22Rv1 (cell line): Measurements from ENCODE around the gene ZBTB21.
"Not testable (repeated sequence)": the region's sequence is repeated elsewhere in the genome, so short reads cannot be mapped to it uniquely, and the experiment has no call there.

ENCODE experiments used
- H3K27ac ChIP-seq: fragments of 450-650 bp; 2 replicates; pipeline ENCODE4 v1.5.1; 2017
- ZFX ChIP-seq: fragments of 450-650 bp; IDR thresholded peaks from 2 replicates; pipeline ENCODE4 v1.6.1; 2017; ENCODE audit warnings: antibody characterized with exemption, borderline replicate concordance
- TF ChIP-seq, protein P1 (sequence below): fragments of 450-650 bp; IDR thresholded peaks from 2 replicates; pipeline ENCODE4 v1.5.1; 2017; ENCODE audit warnings: mild to moderate bottlenecking

Gene ZBTB21

DNA sequence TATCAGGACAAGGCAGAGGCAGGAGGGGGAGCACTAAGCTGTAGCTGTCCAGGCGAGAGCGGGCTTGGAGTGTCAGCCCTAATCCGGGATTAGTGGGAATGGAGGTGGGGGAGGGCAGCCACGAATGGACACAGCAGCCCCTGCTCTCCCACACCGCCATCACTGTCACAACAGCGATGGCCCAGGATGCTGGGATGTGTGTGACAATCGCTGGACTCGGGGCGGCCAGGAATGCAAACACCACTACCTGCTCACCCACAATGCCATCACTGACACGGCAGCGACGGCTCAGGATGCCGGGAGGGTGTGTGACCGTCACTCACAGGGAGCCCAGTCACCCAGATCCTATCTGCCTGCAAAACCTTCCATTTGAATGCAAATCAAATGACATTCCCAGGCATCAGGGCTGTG, 59.2 kb downstream of the ZBTB21 start:
- no peak for TF ChIP-seq ZFX
- TF ChIP-seq, protein P1, sequence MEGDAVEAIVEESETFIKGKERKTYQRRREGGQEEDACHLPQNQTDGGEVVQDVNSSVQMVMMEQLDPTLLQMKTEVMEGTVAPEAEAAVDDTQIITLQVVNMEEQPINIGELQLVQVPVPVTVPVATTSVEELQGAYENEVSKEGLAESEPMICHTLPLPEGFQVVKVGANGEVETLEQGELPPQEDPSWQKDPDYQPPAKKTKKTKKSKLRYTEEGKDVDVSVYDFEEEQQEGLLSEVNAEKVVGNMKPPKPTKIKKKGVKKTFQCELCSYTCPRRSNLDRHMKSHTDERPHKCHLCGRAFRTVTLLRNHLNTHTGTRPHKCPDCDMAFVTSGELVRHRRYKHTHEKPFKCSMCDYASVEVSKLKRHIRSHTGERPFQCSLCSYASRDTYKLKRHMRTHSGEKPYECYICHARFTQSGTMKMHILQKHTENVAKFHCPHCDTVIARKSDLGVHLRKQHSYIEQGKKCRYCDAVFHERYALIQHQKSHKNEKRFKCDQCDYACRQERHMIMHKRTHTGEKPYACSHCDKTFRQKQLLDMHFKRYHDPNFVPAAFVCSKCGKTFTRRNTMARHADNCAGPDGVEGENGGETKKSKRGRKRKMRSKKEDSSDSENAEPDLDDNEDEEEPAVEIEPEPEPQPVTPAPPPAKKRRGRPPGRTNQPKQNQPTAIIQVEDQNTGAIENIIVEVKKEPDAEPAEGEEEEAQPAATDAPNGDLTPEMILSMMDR, result no peak
- no peak overlapping the region for H3K27ac ChIP-seq

DNA sequence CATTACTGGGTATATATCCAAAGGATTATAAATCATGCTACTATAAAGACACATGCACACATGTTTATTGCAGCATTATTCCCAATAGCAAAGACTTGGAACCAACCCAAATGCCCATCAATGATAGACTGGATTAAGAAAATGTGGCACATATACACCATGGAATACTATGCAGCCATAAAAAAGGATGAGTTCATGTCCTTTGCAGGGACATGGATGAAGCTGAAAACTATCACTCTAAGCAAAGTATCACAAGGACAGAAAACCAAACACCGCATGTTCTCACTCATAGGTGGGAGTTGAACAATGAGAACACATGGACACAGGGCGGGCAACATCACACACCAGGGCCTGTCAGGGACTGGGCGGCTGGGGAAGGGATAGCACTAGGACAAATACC, 60.5 kb downstream of the ZBTB21 start:
- not testable (repeated sequence) for H3K27ac ChIP-seq

DNA sequence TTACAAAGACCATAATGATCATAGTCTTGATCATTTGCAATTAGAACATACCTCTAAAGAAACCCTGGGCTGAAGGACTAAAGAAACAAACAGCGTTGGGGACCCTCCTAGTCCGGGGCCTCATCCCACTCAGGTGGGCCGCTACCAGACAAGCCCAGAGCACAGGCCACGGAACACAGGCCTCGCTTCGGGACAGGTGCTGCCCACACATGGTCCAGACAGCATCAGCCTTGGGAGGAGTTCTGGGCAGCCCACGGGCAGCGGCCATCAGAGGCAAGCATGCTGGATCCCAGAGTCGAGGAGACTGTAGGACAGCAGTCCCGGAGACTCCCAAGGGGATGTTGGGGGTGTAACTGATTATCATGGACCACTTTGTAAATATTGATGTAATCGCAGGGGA, 61.3 kb downstream of the ZBTB21 start:
- TF ChIP-seq, protein P1, result no peak
- no peak for TF ChIP-seq ZFX

DNA sequence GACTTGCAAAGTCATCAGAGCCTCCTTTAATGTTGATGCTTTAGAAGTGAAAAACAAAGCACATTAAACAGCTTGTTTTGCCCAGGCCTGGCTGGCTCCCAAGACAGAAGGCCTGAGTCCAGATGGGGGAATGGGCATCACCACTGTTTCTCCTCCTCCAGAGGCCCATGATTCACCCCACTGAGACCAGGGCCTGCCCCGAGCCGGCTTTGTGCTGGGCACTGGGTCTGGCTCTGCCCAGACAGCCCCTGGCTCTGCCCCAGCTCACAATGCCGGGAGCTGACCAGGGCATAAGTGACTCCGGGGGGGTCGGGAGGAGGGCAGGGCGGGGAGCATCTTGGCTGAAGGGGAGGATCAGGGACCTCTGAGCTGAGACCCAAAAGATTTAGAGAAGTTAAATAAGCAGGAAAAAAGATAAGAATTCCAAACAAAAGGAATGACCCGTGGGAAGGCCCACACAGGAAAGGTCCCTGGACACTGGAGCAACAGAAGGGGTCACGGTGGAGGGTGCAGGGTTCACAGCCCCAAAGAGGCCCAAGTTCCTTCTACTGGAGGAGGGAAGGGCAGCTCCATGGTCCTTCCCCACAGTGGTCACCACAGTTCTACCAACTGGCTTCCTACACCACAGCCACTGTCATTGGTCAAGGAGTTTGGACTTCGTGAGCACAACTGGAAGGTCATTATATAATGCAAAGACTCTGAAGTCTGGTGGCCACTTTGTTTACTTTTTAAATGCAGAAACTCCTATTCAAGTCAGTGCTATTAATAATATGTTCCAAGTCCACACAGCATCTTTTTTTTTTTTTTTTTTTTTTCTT, 61.9 kb downstream of the ZBTB21 start:
- TF ChIP-seq ZFX, result no peak
- TF ChIP-seq, protein P1, result no peak
- H3K27ac ChIP-seq, result no peak overlapping the region

More for the DNA sequence above, 61.3 kb downstream of the ZBTB21 start:
- H3K27ac ChIP-seq, result no peak overlapping the region

DNA sequence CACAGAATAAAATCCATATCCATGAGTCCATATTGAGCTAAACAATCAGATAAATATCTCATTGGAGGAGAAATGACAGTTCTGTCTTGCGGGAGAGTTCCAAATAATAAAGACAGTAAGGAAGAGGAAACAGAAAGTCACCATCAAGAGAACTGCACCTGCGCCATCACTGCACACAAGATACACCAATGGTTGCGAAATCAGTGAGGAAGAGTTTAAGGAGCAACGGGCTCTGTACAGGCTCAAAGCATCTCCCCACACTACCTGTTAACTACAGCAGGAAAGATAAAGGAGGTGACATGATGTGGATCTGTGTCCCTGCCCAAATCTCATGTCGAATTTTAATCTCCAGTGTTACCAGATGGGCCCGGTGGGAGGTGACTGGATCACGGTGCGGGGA, 64.2 kb downstream of the ZBTB21 start:
- TF ChIP-seq, protein P1, result no peak
- TF ChIP-seq ZFX, result no peak
- no peak overlapping the region for H3K27ac ChIP-seq

DNA sequence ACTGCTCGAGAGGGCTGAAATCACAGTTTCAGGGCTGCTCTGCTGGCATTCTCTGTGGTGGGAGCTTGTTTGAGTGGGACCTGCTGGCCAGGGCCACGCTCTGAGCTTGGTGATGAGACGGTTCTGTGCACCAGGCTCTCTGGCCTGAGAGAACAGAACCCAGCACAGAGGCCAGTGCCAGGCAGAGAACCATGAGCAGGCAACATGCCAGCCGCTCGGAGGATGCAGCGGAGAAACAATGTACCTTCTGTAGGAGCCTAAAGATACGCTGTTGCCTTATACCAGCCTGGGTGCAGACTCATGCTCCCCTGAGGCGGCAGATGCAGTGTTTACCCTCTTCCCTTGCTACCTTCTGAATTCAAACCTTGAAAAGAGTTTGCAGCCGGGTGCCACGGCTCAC, 66.3 kb downstream of the ZBTB21 start:
- H3K27ac ChIP-seq, result no peak overlapping the region
- TF ChIP-seq ZFX, result no peak
- TF ChIP-seq, protein P1, result no peak

DNA sequence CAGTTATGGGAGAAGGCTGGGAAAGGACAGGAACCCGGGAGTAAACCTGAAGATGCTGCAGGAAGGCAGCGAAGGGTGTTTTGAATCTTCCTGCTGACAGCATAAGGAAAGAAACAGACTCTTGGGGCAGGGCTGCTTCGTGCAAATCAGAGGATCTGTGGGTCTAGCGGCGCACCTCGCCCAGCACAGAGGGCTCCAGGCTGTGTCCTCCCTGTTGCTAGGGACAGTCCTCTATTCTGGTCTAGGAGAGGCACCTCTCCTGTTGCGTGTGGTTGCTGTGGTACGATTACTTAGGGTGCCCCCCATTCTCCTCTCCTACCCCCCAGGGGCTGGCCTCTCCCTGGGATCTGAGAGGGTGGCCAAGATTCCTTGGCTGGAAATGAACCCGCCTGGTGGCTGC, 67.7 kb downstream of the ZBTB21 start:
- TF ChIP-seq, protein P1, result no peak
- TF ChIP-seq ZFX, result no peak
- H3K27ac ChIP-seq, result no peak overlapping the region

DNA sequence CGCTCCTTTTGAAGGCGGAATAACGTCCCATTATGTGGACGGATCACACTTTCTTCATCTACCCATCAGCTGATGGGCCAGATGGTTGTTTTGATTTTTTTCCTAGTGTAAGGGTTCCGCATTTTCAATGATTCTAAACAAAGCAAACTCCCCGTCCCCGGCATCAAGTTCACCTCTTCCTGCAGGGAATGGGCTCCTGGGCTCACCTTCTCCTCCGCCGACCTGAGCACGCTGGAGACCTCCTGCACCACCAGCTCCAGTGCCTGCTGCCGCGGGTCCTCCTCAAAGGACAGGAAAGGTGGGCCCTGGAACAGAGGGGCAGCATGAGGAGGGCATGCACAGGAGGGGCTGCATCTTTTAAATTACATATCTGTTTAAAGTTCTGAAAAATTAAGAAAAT, 68.2 kb downstream of the ZBTB21 start:
- no peak overlapping the region for H3K27ac ChIP-seq
- TF ChIP-seq, protein P1, result no peak
- no peak for TF ChIP-seq ZFX
